HEK293 (cell line): Measurements from ENCODE around the gene IL5RA.
A peak's percentile ranks its signal among the peaks of the same experiment; 100 is the strongest.

Experiments
- CTCF ChIA-PET: fragments of 350-600 bp; formaldehyde crosslinking; extraction: SDS; loops from one replicate; lab custom pipeline; 2021; ENCODE audit warnings: antibody characterized with exemption; lab: Yijun Ruan, JAX
- POLR2A ChIA-PET: fragments of 300-600 bp; formaldehyde crosslinking; extraction: SDS; loops from one replicate; lab custom pipeline; 2020; ENCODE audit warnings: antibody characterized with exemption, inconsistent platforms; lab: Yijun Ruan, JAX
- H3K27ac ChIP-seq: fragments of 200-500 bp; sonication (Bioruptor generic); 2 replicates; pipeline ENCODE4 v1.5.1; 2014; ENCODE audit warnings: low read depth, low read length, control low read depth, inconsistent platforms; ENCODE audit errors: extremely low read depth
- H3K36me3 ChIP-seq, 2 experiments: fragments of 200-500 bp in 1 of 2; sonication (Bioruptor generic) in 1 of 2; 1 replicate in 1 of 2; 2 replicates in 1 of 2; pipeline ENCODE4 v1.5.1; 2014 to 2017; ENCODE audit warnings: inconsistent platforms in 2 of 2, low read length in 2 of 2; ENCODE audit not compliant: control insufficient read depth in 2 of 2, insufficient read depth in 1 of 2
- H3K4me1 ChIP-seq: fragments of 200-500 bp; sonication (Bioruptor generic); 2 replicates; pipeline ENCODE4 v1.5.1; 2014; ENCODE audit warnings: mild to moderate bottlenecking, low read length, inconsistent platforms; ENCODE audit not compliant: control insufficient read depth, insufficient read depth
- H3K4me3 ChIP-seq: 2 replicates; pipeline ENCODE4 v1.5.1; 2011; ENCODE audit warnings: low read depth, mild to moderate bottlenecking, control low read depth, low read length, moderate library complexity
- H3K9me3 ChIP-seq: fragments of 200-500 bp; sonication (Bioruptor generic); 2 replicates; pipeline ENCODE4 v1.5.1; 2014; ENCODE audit warnings: low read depth, low read length, inconsistent platforms; ENCODE audit not compliant: control insufficient read depth, insufficient read depth
- HOXC10 ChIP-seq: sonication (generic); formaldehyde crosslinking; IDR thresholded peaks from 2 replicates; pipeline ENCODE4 v1.8.1; 2023; ENCODE audit warnings: mild to moderate bottlenecking, missing genetic modification reagents
- REST ChIP-seq: fragments of 450-650 bp; formaldehyde crosslinking; IDR thresholded peaks from 2 replicates; pipeline ENCODE4 v1.5.1; 2016; ENCODE audit warnings: missing biosample characterization, missing genetic modification characterization
- SALL2 ChIP-seq: fragments of 450-650 bp; formaldehyde crosslinking; IDR thresholded peaks from 2 replicates; pipeline ENCODE4 v1.5.0; 2017; ENCODE audit warnings: missing biosample characterization, mild to moderate bottlenecking, missing genetic modification characterization, borderline replicate concordance
- ZBTB26 ChIP-seq: fragments of 450-650 bp; formaldehyde crosslinking; optimal IDR thresholded peaks from 2 replicates; pipeline ENCODE3; 2016; ENCODE audit warnings: missing biosample characterization, mild to moderate bottlenecking, missing genetic modification characterization
- ZBTB44 ChIP-seq: fragments of 450-650 bp; IDR thresholded peaks from 2 replicates; pipeline ENCODE4 v1.5.1; 2018; ENCODE audit warnings: missing biosample characterization, mild to moderate bottlenecking, missing genetic modification characterization
- ZFHX2 ChIP-seq: fragments of 450-650 bp; formaldehyde crosslinking; conservative IDR thresholded peaks from 2 replicates; pipeline ENCODE4 v1.5.1; 2016; ENCODE audit warnings: missing biosample characterization, missing genetic modification characterization
- ZNF121 ChIP-seq: fragments of 450-650 bp; formaldehyde crosslinking; IDR thresholded peaks from 2 replicates; pipeline ENCODE4 v1.5.1; 2016; ENCODE audit warnings: missing biosample characterization, missing genetic modification characterization
- ZNF140 ChIP-seq: fragments of 450-650 bp; formaldehyde crosslinking; IDR thresholded peaks from 2 replicates; pipeline ENCODE4 v1.5.1; 2016; ENCODE audit warnings: missing biosample characterization, missing genetic modification characterization
- ZNF24 ChIP-seq: fragments of 450-650 bp; formaldehyde crosslinking; IDR thresholded peaks from 2 replicates; pipeline ENCODE4 v1.5.1; 2016; ENCODE audit warnings: missing biosample characterization, missing genetic modification characterization
- ZNF292 ChIP-seq: fragments of 450-650 bp; formaldehyde crosslinking; IDR thresholded peaks from 2 replicates; pipeline ENCODE4 v1.5.1; 2016; ENCODE audit warnings: low read depth, missing biosample characterization, missing genetic modification characterization, borderline replicate concordance
- ZNF335 ChIP-seq: fragments of 450-650 bp; formaldehyde crosslinking; conservative IDR thresholded peaks from 2 replicates; pipeline ENCODE4 v1.5.1; 2016; ENCODE audit warnings: missing biosample characterization, missing genetic modification characterization
- ZNF37A ChIP-seq: fragments of 450-650 bp; IDR thresholded peaks from 2 replicates; pipeline ENCODE4 v1.5.1; 2018; ENCODE audit warnings: missing biosample characterization, missing genetic modification characterization
- ZNF398 ChIP-seq: fragments of 450-650 bp; formaldehyde crosslinking; IDR thresholded peaks from 2 replicates; pipeline ENCODE4 v1.5.1; 2017; ENCODE audit warnings: missing biosample characterization, missing genetic modification characterization
- ZNF707 ChIP-seq: fragments of 450-650 bp; formaldehyde crosslinking; IDR thresholded peaks from 2 replicates; pipeline ENCODE4 v1.5.1; 2016; ENCODE audit warnings: missing biosample characterization, missing genetic modification characterization
- ZSCAN4 ChIP-seq: fragments of 450-650 bp; formaldehyde crosslinking; IDR thresholded peaks from 2 replicates; pipeline ENCODE4 v1.5.1; 2017; ENCODE audit warnings: missing biosample characterization, missing genetic modification characterization
- TF ChIP-seq, protein P1 (sequence below): sonication (generic); formaldehyde crosslinking; IDR thresholded peaks from 2 replicates; pipeline ENCODE4 v1.8.1; 2022; ENCODE audit warnings: mild to moderate bottlenecking, moderate library complexity, missing genetic modification reagents

Gene IL5RA

GRCh38 chr3:3107858-3108257 lies 2.3 kb downstream of the IL5RA start:
- TF ChIP-seq ZSCAN4: no peak
- TF ChIP-seq, all 188 proteins: peak for 0
- POLR2A ChIA-PET: no interaction called here
- no peaks in the 10 kb centered on the region for H3K36me3 ChIP-seq
- no peak overlapping the region for H3K4me3 ChIP-seq
- H3K9me3 ChIP-seq: no peaks in the 10 kb centered on the region
- CTCF ChIA-PET: no interaction called here
- H3K4me1 ChIP-seq: peaks cover 9% of the 10 kb centered on the region; the same call in 1 of the 2 replicates
- H3K27ac ChIP-seq: no peak overlapping the region

- no peaks in the 10 kb centered on the region for H3K9me3 ChIP-seq
- H3K4me1 ChIP-seq: peaks cover 9% of the 10 kb centered on the region; the same call in 1 of the 2 replicates
- no peaks in the 10 kb centered on the region for H3K36me3 ChIP-seq
- CTCF ChIA-PET: interaction anchor here (0.6 to 1.2 kb wide), 2 partner anchors 12 to 27 kb away, joined by 3 read pairs; no protein-coding TSS in a partner anchor
- no peak overlapping the region for H3K4me3 ChIP-seq
- peak; percentile 90 for TF ChIP-seq ZNF140
- TF ChIP-seq ZNF121: no peak
- POLR2A ChIA-PET: interaction anchor here (0.7 kb wide), 1 partner anchor 25 kb away, joined by 4 read pairs; no protein-coding TSS in a partner anchor
- H3K27ac ChIP-seq: no peak overlapping the region
These were observed 3.0 kb downstream of the IL5RA start for GRCh38 chr3:3107181-3107580.

DNA sequence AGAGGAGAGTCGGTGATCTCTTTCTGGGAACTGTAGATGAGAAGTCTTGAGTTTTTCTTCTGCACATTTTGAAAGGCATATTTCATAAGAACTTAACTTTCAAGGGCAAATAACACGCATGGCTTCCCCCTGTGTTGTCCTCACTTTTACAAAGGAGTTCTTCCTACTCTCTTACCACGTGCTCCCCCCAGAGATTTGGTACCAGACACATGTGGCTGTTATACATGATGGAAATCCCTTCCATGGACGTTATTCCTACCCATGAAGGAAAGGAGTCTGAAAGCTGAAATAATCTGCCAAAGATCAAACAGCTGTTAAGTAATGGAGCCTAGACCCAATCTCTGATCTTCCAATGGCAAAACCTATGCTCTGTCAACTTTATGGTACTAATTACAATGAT lies 4.4 kb downstream of the IL5RA start:
- H3K36me3 ChIP-seq: no peaks in the 10 kb centered on the region
- H3K4me3 ChIP-seq: no peak overlapping the region
- TF ChIP-seq ZNF335 (tag by site-specific recombination): no peak
- no peak for TF ChIP-seq ZNF398
- TF ChIP-seq SALL2 (tag by site-specific recombination): no peak
- TF ChIP-seq ZBTB44 (tag by site-specific recombination): no peak
- no peak for TF ChIP-seq ZBTB26 (tag by site-specific recombination)
- no peak for TF ChIP-seq ZNF292 (tag by site-specific recombination)
- no peak for TF ChIP-seq ZFHX2 (tag by site-specific recombination)
- no peak for TF ChIP-seq ZNF707 (tag by site-specific recombination)
- no peak for TF ChIP-seq HOXC10 (CRISPR knock-in tag)
- TF ChIP-seq REST: no peak
- TF ChIP-seq, protein P1, sequence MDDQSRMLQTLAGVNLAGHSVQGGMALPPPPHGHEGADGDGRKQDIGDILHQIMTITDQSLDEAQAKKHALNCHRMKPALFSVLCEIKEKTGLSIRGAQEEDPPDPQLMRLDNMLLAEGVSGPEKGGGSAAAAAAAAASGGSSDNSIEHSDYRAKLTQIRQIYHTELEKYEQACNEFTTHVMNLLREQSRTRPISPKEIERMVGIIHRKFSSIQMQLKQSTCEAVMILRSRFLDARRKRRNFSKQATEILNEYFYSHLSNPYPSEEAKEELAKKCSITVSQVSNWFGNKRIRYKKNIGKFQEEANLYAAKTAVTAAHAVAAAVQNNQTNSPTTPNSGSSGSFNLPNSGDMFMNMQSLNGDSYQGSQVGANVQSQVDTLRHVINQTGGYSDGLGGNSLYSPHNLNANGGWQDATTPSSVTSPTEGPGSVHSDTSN (CRISPR knock-in tag): no peak
- no peak for TF ChIP-seq ZNF37A (tag by site-specific recombination)
- TF ChIP-seq ZNF24 (tag by site-specific recombination): no peak
- H3K9me3 ChIP-seq: no peaks in the 10 kb centered on the region
- POLR2A ChIA-PET: no interaction called here
- peaks cover 9% of the 10 kb centered on the region; the same call in 1 of the 2 replicates for H3K4me1 ChIP-seq
- CTCF ChIA-PET: no interaction called here
- H3K27ac ChIP-seq: no peak overlapping the region
